ENCODE data around the gene TYR.
"Not testable (repeated sequence)": the region's sequence is repeated elsewhere in the genome, so short reads cannot be mapped to it uniquely, and the experiment has no call there.

TYR gene

DNA sequence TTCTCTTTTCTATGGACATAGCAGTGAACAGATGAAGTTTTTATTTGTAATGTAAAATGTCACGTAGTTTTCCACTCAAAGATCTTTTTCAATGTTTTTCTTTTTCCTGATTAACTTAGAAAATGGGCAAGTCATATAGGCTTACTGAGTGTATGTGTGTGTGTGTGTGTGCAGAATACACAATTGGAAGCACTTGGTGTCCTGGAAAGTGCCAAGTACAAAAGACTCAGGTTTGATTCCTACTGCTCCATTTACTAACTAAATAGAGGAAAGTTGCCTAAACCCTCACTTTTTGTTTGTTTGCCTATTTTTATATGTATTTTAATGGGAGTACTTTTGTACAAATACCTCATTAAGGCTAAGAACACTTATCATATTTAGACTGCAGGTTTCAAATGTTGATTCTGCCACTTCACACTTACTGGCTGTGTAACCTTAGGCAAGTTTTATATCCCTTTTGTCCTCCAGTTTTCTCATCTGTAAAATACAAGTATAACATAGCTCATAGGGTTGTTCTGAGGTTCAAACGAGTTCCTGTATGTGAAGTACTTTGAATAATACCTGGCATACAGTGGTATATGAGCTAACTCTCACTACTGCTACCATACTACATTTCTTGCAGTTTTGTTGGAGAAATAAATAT, 90.1 kb downstream of the TYR start:
- no peaks in the 10 kb centered on the region for H3K79me2 ChIP-seq (ENCODE audit: control insufficient read depth, insufficient read depth, low read length, unreplicated experiment)
- H3K27ac ChIP-seq (ENCODE audit: low read depth, low read length) = no peak overlapping the region
- no peaks in the 10 kb centered on the region for H3K4me1 ChIP-seq (ENCODE audit: control insufficient read depth, insufficient read depth, low read length, unreplicated experiment)

DNA sequence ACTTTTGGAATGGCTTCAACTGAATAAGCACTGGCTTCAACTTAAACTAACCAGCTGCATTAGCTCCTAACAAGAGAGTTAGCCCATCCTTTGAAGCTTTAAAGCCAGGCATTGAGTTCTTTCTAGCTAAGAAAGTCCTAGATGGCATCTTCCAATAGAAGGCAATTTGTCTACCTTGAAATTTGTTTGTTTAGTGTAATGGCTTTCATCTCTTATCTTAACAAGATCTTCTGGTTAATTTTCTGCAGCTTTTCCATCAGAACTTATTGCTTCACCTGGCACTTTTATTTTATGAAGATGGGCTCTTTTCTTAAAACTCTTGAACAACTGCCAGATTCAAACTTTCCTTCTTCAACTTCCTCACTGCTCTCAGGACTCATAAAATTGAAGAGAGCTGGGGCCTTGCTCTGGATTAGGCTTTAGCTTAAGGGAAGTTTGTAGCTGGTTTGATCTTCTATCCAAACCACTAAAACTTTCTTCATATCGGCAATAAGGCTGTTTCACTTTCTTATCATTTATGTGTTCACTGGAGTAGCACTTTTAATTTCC, 94.9 kb downstream of the TYR start:
- not testable (repeated sequence) for H3K4me1 ChIP-seq (ENCODE audit: control insufficient read depth, insufficient read depth, low read length, unreplicated experiment); H3K27ac ChIP-seq (ENCODE audit: low read depth, low read length); H3K27me3 ChIP-seq (ENCODE audit: insufficient read depth, low read length); H3K79me2 ChIP-seq (ENCODE audit: control insufficient read depth, insufficient read depth, low read length, unreplicated experiment); H2AFZ ChIP-seq (ENCODE audit: low read length, unreplicated experiment); H3K4me3 ChIP-seq (ENCODE audit: low read depth, low read length); H3K36me3 ChIP-seq (ENCODE audit: insufficient read depth, low read length)

More for the DNA sequence above, 90.1 kb downstream of the TYR start:
- no peaks in the 10 kb centered on the region for H3K27me3 ChIP-seq (ENCODE audit: insufficient read depth, low read length)
- H3K36me3 ChIP-seq (ENCODE audit: insufficient read depth, low read length) = no peaks in the 10 kb centered on the region
- no peak overlapping the region for H3K4me3 ChIP-seq (ENCODE audit: low read depth, low read length)
- no peak overlapping the region for H2AFZ ChIP-seq (ENCODE audit: low read length, unreplicated experiment)

DNA sequence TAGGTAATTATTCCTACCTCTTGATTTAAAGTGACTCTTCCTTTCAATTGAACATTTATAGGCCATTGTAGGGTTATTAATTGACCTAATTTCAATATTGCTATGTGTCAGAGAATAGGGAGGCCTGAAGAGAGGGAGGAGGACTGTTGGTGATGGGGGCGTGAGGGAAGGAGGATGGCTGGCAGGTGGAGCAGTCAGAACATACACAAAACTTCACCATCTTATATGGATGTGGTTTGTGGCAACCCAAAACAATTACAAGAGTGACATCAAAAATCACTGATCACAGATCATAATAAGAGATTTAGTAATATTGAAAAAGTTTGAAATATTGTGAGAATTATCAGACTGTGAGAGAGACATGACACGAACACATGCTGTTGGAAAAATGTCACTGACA, 95.5 kb downstream of the TYR start:
- H2AFZ ChIP-seq (ENCODE audit: low read length, unreplicated experiment); H3K27me3 ChIP-seq (ENCODE audit: insufficient read depth, low read length); H3K4me3 ChIP-seq (ENCODE audit: low read depth, low read length); H3K4me1 ChIP-seq (ENCODE audit: control insufficient read depth, insufficient read depth, low read length, unreplicated experiment); H3K79me2 ChIP-seq (ENCODE audit: control insufficient read depth, insufficient read depth, low read length, unreplicated experiment); H3K27ac ChIP-seq (ENCODE audit: low read depth, low read length); H3K36me3 ChIP-seq (ENCODE audit: insufficient read depth, low read length): not testable (repeated sequence)

DNA sequence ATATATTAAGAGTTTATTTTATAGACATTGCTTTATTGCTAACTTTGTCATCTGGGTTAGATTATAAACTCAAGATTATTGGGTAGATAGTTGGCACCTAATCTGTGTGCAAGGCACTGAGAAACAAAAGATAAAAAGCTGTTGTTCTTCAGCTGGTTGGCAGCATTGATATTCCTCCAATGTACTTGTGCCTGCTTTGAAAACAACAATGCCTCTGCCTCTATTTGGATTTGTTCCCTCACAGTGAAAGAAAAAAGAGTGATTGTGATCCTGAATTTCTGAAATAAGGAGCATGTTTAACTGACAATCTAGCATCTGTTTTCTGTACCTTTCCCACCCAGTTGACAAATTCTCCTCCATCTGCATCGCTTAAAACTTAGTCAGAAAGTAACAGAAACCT, 98.3 kb downstream of the TYR start:
- Histone ChIP-seq H3K79me2 (ENCODE audit: control insufficient read depth, insufficient read depth, low read length, unreplicated experiment) (no peaks in the 10 kb centered on the region), H3K36me3 (ENCODE audit: insufficient read depth, low read length) (no peaks in the 10 kb centered on the region), H3K27me3 (ENCODE audit: insufficient read depth, low read length) (no peaks in the 10 kb centered on the region), H2AFZ (ENCODE audit: low read length, unreplicated experiment) (no peak overlapping the region), H3K4me3 (ENCODE audit: low read depth, low read length) (no peak overlapping the region), H3K4me1 (ENCODE audit: control insufficient read depth, insufficient read depth, low read length, unreplicated experiment) (no peaks in the 10 kb centered on the region), H3K27ac (ENCODE audit: low read depth, low read length) (no peak overlapping the region)

DNA sequence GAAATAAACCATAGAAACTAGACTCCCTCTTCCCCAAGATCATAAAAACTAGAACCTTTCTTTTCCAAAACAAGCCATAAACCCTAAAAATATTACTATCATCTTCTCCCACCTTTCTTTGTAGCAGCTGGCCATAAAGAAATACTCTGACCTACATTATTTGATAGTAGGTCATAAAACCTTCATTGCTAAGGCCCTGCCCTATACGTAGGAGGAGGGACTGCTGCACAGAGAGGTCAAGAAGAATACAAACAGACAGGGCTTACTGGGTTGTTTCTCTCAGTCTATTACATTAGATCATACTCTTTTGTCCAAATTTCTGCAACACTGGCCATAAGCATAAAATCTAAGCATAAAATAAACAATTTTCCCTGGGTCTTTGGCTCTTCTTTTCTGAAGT, 101.5 kb downstream of the TYR start:
- Histone ChIP-seq H3K36me3 (ENCODE audit: insufficient read depth, low read length) (no peaks in the 10 kb centered on the region), H3K79me2 (ENCODE audit: control insufficient read depth, insufficient read depth, low read length, unreplicated experiment) (no peaks in the 10 kb centered on the region), H3K27me3 (ENCODE audit: insufficient read depth, low read length) (no peaks in the 10 kb centered on the region), H2AFZ (ENCODE audit: low read length, unreplicated experiment) (no peak overlapping the region), H3K4me3 (ENCODE audit: low read depth, low read length) (no peak overlapping the region), H3K27ac (ENCODE audit: low read depth, low read length) (no peak overlapping the region), H3K4me1 (ENCODE audit: control insufficient read depth, insufficient read depth, low read length, unreplicated experiment) (no peaks in the 10 kb centered on the region)

DNA sequence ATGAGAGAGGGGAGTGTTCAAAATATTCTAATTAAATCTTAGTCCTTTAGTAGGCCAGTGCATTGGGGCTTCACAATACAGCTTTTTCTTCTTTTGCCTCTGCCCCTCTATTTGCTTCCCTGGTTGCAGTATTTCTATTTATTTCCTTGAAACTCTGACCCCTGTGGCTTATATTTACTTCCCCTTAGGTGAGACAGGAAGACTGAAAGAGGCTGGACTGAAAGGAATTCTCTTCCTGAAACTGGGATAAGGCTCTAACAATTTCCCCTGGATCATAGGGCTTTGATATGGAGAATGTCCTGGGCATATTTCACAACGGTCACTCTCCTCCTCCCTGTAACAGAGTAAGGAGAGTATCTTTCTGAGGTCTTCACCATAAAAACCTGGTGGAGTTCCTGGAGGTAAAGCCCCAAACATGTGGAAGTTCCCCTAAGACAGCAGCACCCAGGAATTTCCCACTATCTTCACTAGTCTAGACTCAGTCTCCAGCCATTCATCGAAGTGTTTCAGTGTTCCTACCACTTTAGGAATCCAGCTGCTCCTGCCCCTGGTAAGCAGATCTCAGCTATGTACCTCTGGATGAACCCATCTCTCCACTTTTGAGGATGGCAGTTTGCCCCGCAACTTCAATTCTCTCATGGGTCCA, 103.5 kb downstream of the TYR start:
- H2AFZ ChIP-seq (ENCODE audit: low read length, unreplicated experiment); H3K27me3 ChIP-seq (ENCODE audit: insufficient read depth, low read length); H3K36me3 ChIP-seq (ENCODE audit: insufficient read depth, low read length); H3K79me2 ChIP-seq (ENCODE audit: control insufficient read depth, insufficient read depth, low read length, unreplicated experiment); H3K27ac ChIP-seq (ENCODE audit: low read depth, low read length); H3K4me3 ChIP-seq (ENCODE audit: low read depth, low read length); H3K4me1 ChIP-seq (ENCODE audit: control insufficient read depth, insufficient read depth, low read length, unreplicated experiment): not testable (repeated sequence)

DNA sequence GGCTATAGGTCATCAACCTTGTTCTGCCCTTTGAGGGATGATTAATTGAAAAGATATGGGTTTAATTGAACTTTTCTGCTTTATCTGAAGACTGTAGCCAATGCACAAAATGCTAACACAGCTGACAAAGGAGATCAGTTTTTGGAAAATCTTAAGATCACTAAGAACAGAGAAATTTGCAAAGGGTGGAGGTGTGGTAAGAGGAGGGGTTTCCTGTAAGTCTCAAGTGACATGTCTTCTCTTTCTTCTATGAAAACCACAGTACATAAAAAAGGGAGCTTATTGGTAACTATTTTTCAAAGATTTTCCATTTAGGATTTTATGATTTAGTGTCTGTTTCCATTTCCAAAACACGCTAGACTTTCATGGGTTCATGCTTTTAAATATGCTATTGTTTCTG, 108.9 kb downstream of the TYR start:
- H3K27me3 ChIP-seq (ENCODE audit: insufficient read depth, low read length); H3K27ac ChIP-seq (ENCODE audit: low read depth, low read length); H3K4me3 ChIP-seq (ENCODE audit: low read depth, low read length); H3K36me3 ChIP-seq (ENCODE audit: insufficient read depth, low read length); H3K79me2 ChIP-seq (ENCODE audit: control insufficient read depth, insufficient read depth, low read length, unreplicated experiment); H3K4me1 ChIP-seq (ENCODE audit: control insufficient read depth, insufficient read depth, low read length, unreplicated experiment); H2AFZ ChIP-seq (ENCODE audit: low read length, unreplicated experiment): not testable (repeated sequence)

DNA sequence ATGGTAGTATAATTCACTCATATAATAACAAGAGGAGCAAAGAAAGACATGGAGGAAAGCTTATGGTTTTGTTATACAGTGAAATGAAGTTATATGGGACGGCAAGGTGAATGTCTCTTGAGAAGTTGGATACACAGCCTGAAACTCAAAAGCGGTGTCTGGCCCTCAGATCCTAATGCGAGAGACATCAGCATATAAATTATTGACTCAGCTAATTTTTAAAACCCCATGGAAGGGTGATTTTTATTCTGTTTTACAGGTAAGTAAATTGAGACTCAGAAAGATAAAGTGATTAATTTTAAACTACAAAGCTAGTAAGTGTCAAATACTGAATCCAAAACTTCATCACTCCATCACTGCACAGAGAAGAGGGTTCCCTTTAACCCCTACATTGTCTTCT, 110.3 kb downstream of the TYR start:
- H3K27ac ChIP-seq (ENCODE audit: low read depth, low read length); H2AFZ ChIP-seq (ENCODE audit: low read length, unreplicated experiment); H3K4me1 ChIP-seq (ENCODE audit: control insufficient read depth, insufficient read depth, low read length, unreplicated experiment); H3K4me3 ChIP-seq (ENCODE audit: low read depth, low read length); H3K27me3 ChIP-seq (ENCODE audit: insufficient read depth, low read length); H3K36me3 ChIP-seq (ENCODE audit: insufficient read depth, low read length); H3K79me2 ChIP-seq (ENCODE audit: control insufficient read depth, insufficient read depth, low read length, unreplicated experiment): not testable (repeated sequence)

DNA sequence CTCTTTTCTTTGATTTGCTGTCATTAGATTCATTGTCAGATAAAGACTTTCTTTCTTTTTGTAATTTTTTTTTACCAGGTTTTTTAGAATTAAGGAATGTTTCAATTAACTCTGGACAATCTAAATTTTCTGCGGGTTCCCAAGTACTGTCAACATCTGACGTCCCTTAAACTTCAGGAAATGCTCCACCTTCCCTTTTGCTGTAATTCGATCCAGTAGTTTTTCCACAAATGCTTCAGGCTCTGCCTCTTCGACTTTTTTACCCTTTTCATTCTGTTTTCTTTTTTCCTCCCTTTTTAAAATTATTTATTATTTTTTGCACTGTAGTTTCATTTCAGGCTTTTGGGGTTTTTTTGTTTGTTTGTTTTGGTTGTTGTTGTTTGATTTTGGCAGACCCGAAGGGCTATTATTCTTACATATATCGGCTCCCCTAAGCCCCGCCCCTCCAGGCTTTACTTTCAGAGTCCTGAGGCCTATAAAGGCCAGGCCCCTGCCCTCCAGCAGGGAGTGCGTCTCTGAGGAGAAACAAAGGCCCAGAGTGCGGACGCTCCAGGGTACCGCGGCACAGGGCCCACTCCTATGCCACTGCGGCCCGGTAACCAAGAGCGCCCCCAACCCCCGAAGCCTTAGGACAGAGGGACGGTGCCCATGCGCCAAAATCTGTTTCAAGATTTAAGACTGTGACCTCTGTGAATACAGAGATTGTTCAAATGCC, 116.4 kb downstream of the TYR start:
- peak overlapping the region; percentile 89 for H2AFZ ChIP-seq (ENCODE audit: low read length, unreplicated experiment)
- H3K36me3 ChIP-seq (ENCODE audit: insufficient read depth, low read length) = no peaks in the 10 kb centered on the region
- no peaks in the 10 kb centered on the region for H3K79me2 ChIP-seq (ENCODE audit: control insufficient read depth, insufficient read depth, low read length, unreplicated experiment)
- peak overlapping the region; percentile 65 for H3K4me3 ChIP-seq (ENCODE audit: low read depth, low read length)
- H3K4me1 ChIP-seq (ENCODE audit: control insufficient read depth, insufficient read depth, low read length, unreplicated experiment) = no peaks in the 10 kb centered on the region
- H3K27ac ChIP-seq (ENCODE audit: low read depth, low read length) = no peak overlapping the region
- no peaks in the 10 kb centered on the region for H3K27me3 ChIP-seq (ENCODE audit: insufficient read depth, low read length)

DNA sequence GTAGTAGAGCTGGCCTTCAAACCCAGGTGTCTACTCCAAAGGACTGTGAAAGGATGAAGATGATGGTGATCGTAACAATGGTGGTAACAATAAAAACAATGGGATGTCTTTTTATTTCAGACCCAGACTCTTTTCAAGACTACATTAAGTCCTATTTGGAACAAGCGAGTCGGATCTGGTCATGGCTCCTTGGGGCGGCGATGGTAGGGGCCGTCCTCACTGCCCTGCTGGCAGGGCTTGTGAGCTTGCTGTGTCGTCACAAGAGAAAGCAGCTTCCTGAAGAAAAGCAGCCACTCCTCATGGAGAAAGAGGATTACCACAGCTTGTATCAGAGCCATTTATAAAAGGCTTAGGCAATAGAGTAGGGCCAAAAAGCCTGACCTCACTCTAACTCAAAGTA, 117.3 kb downstream of the TYR start:
- H3K4me1 ChIP-seq (ENCODE audit: control insufficient read depth, insufficient read depth, low read length, unreplicated experiment); H3K36me3 ChIP-seq (ENCODE audit: insufficient read depth, low read length); H3K27me3 ChIP-seq (ENCODE audit: insufficient read depth, low read length); H2AFZ ChIP-seq (ENCODE audit: low read length, unreplicated experiment); H3K79me2 ChIP-seq (ENCODE audit: control insufficient read depth, insufficient read depth, low read length, unreplicated experiment); H3K27ac ChIP-seq (ENCODE audit: low read depth, low read length); H3K4me3 ChIP-seq (ENCODE audit: low read depth, low read length): not testable (repeated sequence)

DNA sequence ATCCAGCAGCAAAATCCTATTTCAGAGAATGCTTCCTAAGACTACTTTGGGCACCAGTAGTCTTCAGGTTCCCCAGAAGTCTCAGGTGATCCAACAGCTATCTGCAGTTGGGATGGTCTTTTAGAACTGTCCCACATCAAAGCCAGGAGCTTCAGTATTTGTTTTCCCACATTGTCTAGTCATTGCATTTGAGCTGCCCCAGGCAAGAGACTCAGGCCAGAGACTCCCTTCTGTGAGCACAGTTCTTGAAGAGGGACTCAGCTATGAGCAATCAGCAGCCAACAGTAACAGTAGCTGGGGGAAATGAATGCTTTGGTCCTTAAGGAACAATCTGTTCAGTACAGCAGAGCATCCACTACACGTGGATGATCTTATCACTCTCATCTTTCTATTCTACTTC, 125.4 kb downstream of the TYR start:
- H3K4me3 ChIP-seq (ENCODE audit: low read depth, low read length); H3K36me3 ChIP-seq (ENCODE audit: insufficient read depth, low read length); H3K27me3 ChIP-seq (ENCODE audit: insufficient read depth, low read length); H3K27ac ChIP-seq (ENCODE audit: low read depth, low read length); H2AFZ ChIP-seq (ENCODE audit: low read length, unreplicated experiment); H3K79me2 ChIP-seq (ENCODE audit: control insufficient read depth, insufficient read depth, low read length, unreplicated experiment); H3K4me1 ChIP-seq (ENCODE audit: control insufficient read depth, insufficient read depth, low read length, unreplicated experiment): not testable (repeated sequence)
